Kidney (tissue), 14 donors: ENCODE measurements around the gene ZGPAT. TPM values are rescaled to one million over a fixed set of nuclear protein-coding genes. Genes with fewer than 3 reads are reported as not detected.
A peak's percentile ranks its signal among the peaks of the same experiment; 100 is the strongest.

Experiments
- DNase-seq, 5 donors: peaks; one replicate each; pipeline ENCODE4 v3.0.0-alpha.2; 2013 to 2020
- FAIRE-seq: peaks from 2 replicates; lab custom pipeline; 2012; peaks lifted over from hg19 to GRCh38; lab: Jason Lieb, UNC
- H3K27ac ChIP-seq, 2 donors: one replicate each; pipeline ENCODE4 v1.7.0; 2013; ENCODE audit warnings: low read depth in 2 of 2, low read length in 2 of 2, inconsistent platforms in 1 of 2
- H3K27me3 ChIP-seq: one replicate; pipeline ENCODE4 v1.7.1; 2013; ENCODE audit warnings: low read length, inconsistent platforms; ENCODE audit not compliant: control insufficient read depth, insufficient read depth
- H3K36me3 ChIP-seq, 3 donors: one replicate each; pipeline versions ENCODE4 v1.7.0 to v1.7.1; 2013; ENCODE audit warnings: low read length in 3 of 3, control low read depth in 1 of 3, inconsistent platforms in 1 of 3; ENCODE audit not compliant: insufficient read depth in 3 of 3, control insufficient read depth in 2 of 3
- H3K4me1 ChIP-seq, 3 donors: one replicate each; pipeline versions ENCODE4 v1.7.0 to v1.7.1; 2013; ENCODE audit warnings: low read length in 3 of 3, inconsistent platforms in 1 of 3, low read depth in 1 of 3; ENCODE audit not compliant: control insufficient read depth in 2 of 3, insufficient read depth in 2 of 3
- H3K4me3 ChIP-seq, 3 donors: one replicate each; pipeline versions ENCODE4 v1.7.0 to v1.8.1; 2013; ENCODE audit warnings: low read length in 3 of 3, control low read depth in 1 of 3, inconsistent platforms in 1 of 3
- H3K9ac ChIP-seq, 3 donors: one replicate each; pipeline versions ENCODE4 v1.7.0 to v1.7.1; 2013; ENCODE audit warnings: low read length in 3 of 3, control low read depth in 1 of 3, inconsistent platforms in 1 of 3
- H3K9me3 ChIP-seq, 3 donors: one replicate each; pipeline versions ENCODE4 v1.7.0 to v1.7.1; 2013; ENCODE audit warnings: low read length in 3 of 3, control low read depth in 1 of 3, inconsistent platforms in 1 of 3; ENCODE audit not compliant: control insufficient read depth in 2 of 3, insufficient read depth in 1 of 3
- CTCF ChIP-seq: IDR thresholded peaks from 3 replicates; pipeline ENCODE4 v1.5.1; 2012; ENCODE audit warnings: mild to moderate bottlenecking, moderate library complexity, borderline replicate concordance; ENCODE audit not compliant: insufficient read depth; ENCODE audit errors: extremely low read depth
- intact Hi-C: fragments of 100-400 bp; cut with DNase I; formaldehyde crosslinking; loops from one replicate; pipeline ENCODE4 v1.11.1; 2022
- polyA plus RNA-seq: library from polyadenylated mRNA; stranded (reverse); fragments of 350-450 nt; fragmentation: Illumina TruSeq; extraction: RNeasy Lipid Tissue Mini Kit (QIAGEN cat#74804); gene quantifications from one replicate; pipeline ENCODE4 v1.2.3, GENCODE V29; 2014; ENCODE audit warnings: low read depth, low replicate concordance; ENCODE audit not compliant: insufficient read depth
- total RNA-seq: library from RNA; stranded (reverse); fragmentation: NEBNext Ultra II Directional; extraction: Animal tissue kit (Norgen Biotek cat#: 25700); gene quantifications from one replicate; pipeline ENCODE4 v1.2.1, GENCODE V29; 2021
- donor health status: control.
- donor health status: control.
- donor health status: control.
- donor health status: control.
- donor health status: control.
- donor health status: DM: yes; HTN: yes; CAD: no.
- donor health status: Normal renal cell carcinoma (clear cell type).

The ZGPAT gene
- total and polyA plus RNA-seq, 2 donors from 2014 or later = 30.5 to 39.6 TPM

- H3K9me3 ChIP-seq = no peaks in the 10 kb centered on the region
- H3K9ac ChIP-seq = no peak overlapping the region
- peaks cover 0 to 6% (median 2%) of the 10 kb centered on the region in 3 donors for H3K36me3 ChIP-seq
- no peak for FAIRE-seq
- no peak overlapping the region for H3K4me3 ChIP-seq
- peaks cover 0 to 5% (median 0%) of the 10 kb centered on the region in 3 donors for H3K4me1 ChIP-seq
- no peak overlapping the region for H3K27ac ChIP-seq
- no peak for TF ChIP-seq CTCF
- peak in 1 of 5 donors; percentile 61 for DNase-seq
- intact Hi-C loops = no loop called here
- H3K27me3 ChIP-seq = no peaks in the 10 kb centered on the region
Observed at GRCh38 chr20:63748070-63748933, 40.5 kb downstream of the ZGPAT start.

- H3K9me3 ChIP-seq = no peaks in the 10 kb centered on the region
- H3K9ac ChIP-seq = no peak overlapping the region
- FAIRE-seq = no peak
- H3K4me3 ChIP-seq = no peak overlapping the region
- DNase-seq = peak in 1 of 5 donors; percentile 44
- TF ChIP-seq CTCF = no peak
- H3K27me3 ChIP-seq = no peaks in the 10 kb centered on the region
- H3K36me3 ChIP-seq = peaks cover 0 to under 1% (median 0%) of the 10 kb centered on the region in 3 donors
- intact Hi-C loops = no loop called here
- H3K4me1 ChIP-seq = peaks cover 0 to 5% (median 0%) of the 10 kb centered on the region in 3 donors
- no peak overlapping the region for H3K27ac ChIP-seq
Observed at GRCh38 chr20:63748934-63749270, 41.1 kb downstream of the ZGPAT start.

GRCh38 chr20:63749597-63750508, 42.0 kb downstream of the ZGPAT start:
- Histone ChIP-seq H3K4me3 (no peak overlapping the region), H3K9ac (no peak overlapping the region), H3K4me1 (peaks cover 0 to 1% (median 0%) of the 10 kb centered on the region in 3 donors), H3K36me3 (no peaks in the 10 kb centered on the region), H3K27ac (no peak overlapping the region), H3K27me3 (no peaks in the 10 kb centered on the region), H3K9me3 (no peaks in the 10 kb centered on the region)
- peak in 1 of 5 donors; percentile 73 for DNase-seq
- no peak for FAIRE-seq
- TF ChIP-seq CTCF = no peak
- intact Hi-C loops = no loop called here
